Retinal pigment epithelial cell (primary cell): ENCODE results near the gene CPA5.
A peak's percentile ranks its signal among the peaks of the same experiment; 100 is the strongest.

Source experiments
- DNase-seq: peaks from one replicate; pipeline ENCODE4 v3.0.0-alpha.2; 2010; ENCODE audit warnings: low read depth
- H3K4me3 ChIP-seq: 2 replicates; pipeline ENCODE4 v1.5.1; 2011; ENCODE audit warnings: mild to moderate bottlenecking, low read length, control low read depth, moderate library complexity
- CTCF ChIP-seq: conservative IDR thresholded peaks from 2 replicates; pipeline ENCODE4 v1.5.1; 2011; ENCODE audit warnings: low read depth, low read length, control low read depth, inconsistent platforms

The CPA5 gene

GRCh38 chr7:130384841-130385599, 40.4 kb downstream of the CPA5 start:
- no peak for TF ChIP-seq CTCF
- no peak overlapping the region for H3K4me3 ChIP-seq
- no peak for DNase-seq

GRCh38 chr7:130385600-130386066, 41.0 kb downstream of the CPA5 start:
- no peak for DNase-seq
- TF ChIP-seq CTCF, result no peak
- no peak overlapping the region for H3K4me3 ChIP-seq

GRCh38 chr7:130386876-130387275, 42.3 kb downstream of the CPA5 start:
- DNase-seq, result no peak
- no peak overlapping the region for H3K4me3 ChIP-seq
- TF ChIP-seq CTCF, result no peak

- H3K4me3 ChIP-seq, result no peak overlapping the region
- TF ChIP-seq CTCF, result no peak
- DNase-seq, result no peak
Observed at GRCh38 chr7:130387306-130387627, 42.7 kb downstream of the CPA5 start.

- H3K4me3 ChIP-seq, result no peak overlapping the region
- peak; percentile 52 for DNase-seq
- no peak for TF ChIP-seq CTCF
Observed at GRCh38 chr7:130387628-130388403, 43.2 kb downstream of the CPA5 start.

- no peak for TF ChIP-seq CTCF
- no peak for DNase-seq
- H3K4me3 ChIP-seq, result no peak overlapping the region
Observed at GRCh38 chr7:130388671-130389070, 44.1 kb downstream of the CPA5 start.

GRCh38 chr7:130390486-130390885, 45.9 kb downstream of the CPA5 start:
- no peak for TF ChIP-seq CTCF
- DNase-seq, result no peak
- no peak overlapping the region for H3K4me3 ChIP-seq
